Tibial nerve (tissue), 4 donors: Measurements from ENCODE around the gene PLSCR3. TPM values are rescaled to one million over a fixed set of nuclear protein-coding genes. Genes with fewer than 3 reads are reported as not detected.

ENCODE experiments used
- DNase-seq, 2 donors: peaks; one replicate each; pipeline ENCODE4 v3.0.0-alpha.2; 2019; ENCODE audit warnings: low spot score in 2 of 2
- H3K27ac ChIP-seq, 4 donors: fragments of 200-600 bp; sonication (generic) in 3 of 4; one replicate each; pipeline ENCODE4 v1.5.1; 2017 to 2019; ENCODE audit warnings: mild to moderate bottlenecking in 1 of 4
- H3K27me3 ChIP-seq, 2 donors: fragments of 200-600 bp; sonication (generic) in 1 of 2; one replicate each; pipeline versions ENCODE4 v1.5.1 to v1.6.0; 2017 to 2019
- H3K36me3 ChIP-seq, 3 donors: fragments of 200-600 bp; sonication (generic); one replicate each; pipeline ENCODE4 v1.5.1; 2018 to 2019
- H3K4me1 ChIP-seq, 4 donors: fragments of 200-600 bp; sonication (generic) in 3 of 4; one replicate each; pipeline ENCODE4 v1.5.1; 2017 to 2019
- H3K4me3 ChIP-seq, 4 donors: fragments of 200-600 bp; sonication (generic) in 3 of 4; one replicate each; pipeline ENCODE4 v1.5.1; 2017 to 2019; ENCODE audit warnings: mild to moderate bottlenecking in 1 of 4, moderate library complexity in 1 of 4
- H3K9me3 ChIP-seq, 4 donors: fragments of 200-600 bp; sonication (generic) in 3 of 4; one replicate each; pipeline ENCODE4 v1.5.1; 2017 to 2019
- EP300 ChIP-seq, 2 donors: sonication (generic); formaldehyde crosslinking; IDR thresholded peaks; one replicate each; pipeline ENCODE4 v1.6.1; 2017; ENCODE audit warnings: antibody characterized with exemption in 2 of 2, mild to moderate bottlenecking in 1 of 2
- POLR2A ChIP-seq, 2 donors: fragments of 450-650 bp; IDR thresholded peaks; one replicate each; pipeline ENCODE4 v1.6.1; 2017; ENCODE audit warnings: antibody characterized with exemption in 2 of 2, mild to moderate bottlenecking in 2 of 2, moderate library complexity in 2 of 2
- WGBS, 2 donors: methylation state at CpG; one replicate each; pipeline ENCODE4 v1.1.5; 2018; 5-methylcytosine and 5-hydroxymethylcytosine counted together
- total RNA-seq, 4 donors: library from RNA; depleted of rRNA; stranded (reverse); fragments of >200 nt; gene quantifications; one replicate each; pipeline ENCODE4 v1.1.0, GENCODE V29; 2016
- TF ChIP-seq, protein P1 (sequence below), 5 experiments: fragments of 200-600 bp in 3 of 5; fragments of 450-650 bp in 2 of 5; sonication (generic) in 3 of 5; IDR thresholded peaks; one replicate each; pipeline ENCODE4 v1.5.1; 2016 to 2019; ENCODE audit warnings: antibody characterized with exemption in 5 of 5, mild to moderate bottlenecking in 3 of 5, moderate library complexity in 2 of 5

PLSCR3 gene
- total RNA-seq, 4 donors from 2014 or later: 28.7 to 55.5 (median 42.9) TPM

DNA sequence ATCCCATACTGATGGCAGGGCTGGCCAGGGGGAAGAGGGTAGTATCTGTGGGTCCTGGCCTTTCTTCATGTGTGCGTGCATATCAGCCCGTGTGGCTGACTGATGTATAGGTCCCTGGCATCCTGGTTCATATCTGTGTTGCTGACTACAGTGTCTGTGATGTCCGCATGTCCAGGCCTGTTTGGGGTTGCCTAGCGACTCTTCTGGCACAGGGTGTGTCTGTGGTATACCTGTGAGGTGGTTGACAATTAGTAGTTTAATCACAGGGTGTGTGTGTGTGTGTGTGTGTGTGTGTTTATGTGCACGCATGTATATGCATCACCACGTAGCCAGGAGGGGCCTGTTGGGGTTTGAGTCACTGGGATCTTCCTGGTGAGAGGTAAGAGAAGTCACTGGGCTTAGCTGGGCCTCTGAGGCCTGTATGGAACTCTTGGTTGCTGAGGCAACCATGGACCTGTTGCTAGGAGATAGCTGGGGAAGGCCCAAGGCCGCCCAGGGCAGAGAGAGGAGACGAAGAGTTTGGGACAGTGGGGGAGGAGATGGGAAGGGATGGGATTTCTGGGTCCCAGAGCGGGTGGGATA is 40.0 kb downstream of the PLSCR3 start:
- peak overlapping the region in 2 of 4 donors; percentile 71 to 95 for H3K4me3 ChIP-seq
- DNase-seq: no peak
- H3K27me3 ChIP-seq: no peaks in the 10 kb centered on the region
- TF ChIP-seq POLR2A (IDR thresholded peaks at IDR 0.05): no peak
- TF ChIP-seq EP300 (IDR thresholded peaks at IDR 0.05): no peak
- TF ChIP-seq, protein P1, sequence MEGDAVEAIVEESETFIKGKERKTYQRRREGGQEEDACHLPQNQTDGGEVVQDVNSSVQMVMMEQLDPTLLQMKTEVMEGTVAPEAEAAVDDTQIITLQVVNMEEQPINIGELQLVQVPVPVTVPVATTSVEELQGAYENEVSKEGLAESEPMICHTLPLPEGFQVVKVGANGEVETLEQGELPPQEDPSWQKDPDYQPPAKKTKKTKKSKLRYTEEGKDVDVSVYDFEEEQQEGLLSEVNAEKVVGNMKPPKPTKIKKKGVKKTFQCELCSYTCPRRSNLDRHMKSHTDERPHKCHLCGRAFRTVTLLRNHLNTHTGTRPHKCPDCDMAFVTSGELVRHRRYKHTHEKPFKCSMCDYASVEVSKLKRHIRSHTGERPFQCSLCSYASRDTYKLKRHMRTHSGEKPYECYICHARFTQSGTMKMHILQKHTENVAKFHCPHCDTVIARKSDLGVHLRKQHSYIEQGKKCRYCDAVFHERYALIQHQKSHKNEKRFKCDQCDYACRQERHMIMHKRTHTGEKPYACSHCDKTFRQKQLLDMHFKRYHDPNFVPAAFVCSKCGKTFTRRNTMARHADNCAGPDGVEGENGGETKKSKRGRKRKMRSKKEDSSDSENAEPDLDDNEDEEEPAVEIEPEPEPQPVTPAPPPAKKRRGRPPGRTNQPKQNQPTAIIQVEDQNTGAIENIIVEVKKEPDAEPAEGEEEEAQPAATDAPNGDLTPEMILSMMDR (IDR thresholded peaks at IDR 0.05): no peak
- peak overlapping the region; percentile 91 to 100 (median 96) for H3K27ac ChIP-seq
- H3K36me3 ChIP-seq: no peaks in the 10 kb centered on the region
- H3K9me3 ChIP-seq: no peaks in the 10 kb centered on the region
- WGBS, 2 donors: 66 to 68% methylated on average over 9 of the region's 9 CpGs
- H3K4me1 ChIP-seq: peaks cover 0 to 68% (median 39%) of the 10 kb centered on the region in 4 donors

DNA sequence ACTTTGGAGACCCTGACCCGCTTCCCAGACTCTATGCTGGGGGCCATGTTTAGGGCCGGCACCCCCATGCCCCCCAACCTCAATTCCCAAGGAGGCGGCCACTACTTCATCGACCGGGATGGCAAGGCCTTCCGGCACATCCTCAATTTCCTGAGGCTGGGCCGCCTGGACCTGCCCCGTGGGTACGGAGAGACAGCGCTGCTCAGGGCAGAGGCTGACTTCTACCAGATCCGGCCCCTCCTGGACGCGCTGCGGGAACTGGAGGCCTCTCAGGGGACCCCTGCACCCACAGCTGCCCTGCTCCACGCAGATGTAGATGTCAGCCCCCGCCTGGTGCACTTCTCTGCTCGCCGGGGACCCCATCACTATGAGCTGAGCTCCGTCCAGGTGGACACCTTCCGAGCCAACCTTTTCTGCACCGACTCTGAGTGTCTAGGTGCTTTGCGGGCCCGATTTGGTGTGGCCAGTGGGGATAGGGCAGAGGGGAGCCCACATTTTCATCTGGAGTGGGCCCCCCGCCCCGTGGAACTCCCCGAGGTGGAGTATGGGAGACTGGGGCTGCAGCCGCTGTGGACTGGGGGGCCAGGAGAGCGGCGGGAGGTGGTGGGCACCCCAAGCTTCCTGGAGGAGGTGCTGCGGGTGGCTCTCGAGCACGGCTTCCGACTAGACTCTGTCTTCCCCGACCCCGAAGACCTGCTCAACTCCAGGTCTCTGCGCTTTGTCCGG is 41.3 kb downstream of the PLSCR3 start:
- Histone ChIP-seq H3K27me3 (no peaks in the 10 kb centered on the region), H3K36me3 (no peaks in the 10 kb centered on the region), H3K27ac (peak overlapping the region; percentile 91 to 100 (median 96)), H3K4me1 (peaks cover 0 to 81% (median 48%) of the 10 kb centered on the region in 4 donors), H3K9me3 (no peaks in the 10 kb centered on the region), H3K4me3 (peak overlapping the region; percentile 71 to 95 (median 76))
- WGBS, 2 donors: 75 to 78% methylated on average over 37 of the region's 37 CpGs
- TF ChIP-seq, protein P1 (IDR thresholded peaks at IDR 0.05): no peak
- TF ChIP-seq EP300 (IDR thresholded peaks at IDR 0.05) (no peak), POLR2A (IDR thresholded peaks at IDR 0.05) (no peak)
- no peak for DNase-seq

DNA sequence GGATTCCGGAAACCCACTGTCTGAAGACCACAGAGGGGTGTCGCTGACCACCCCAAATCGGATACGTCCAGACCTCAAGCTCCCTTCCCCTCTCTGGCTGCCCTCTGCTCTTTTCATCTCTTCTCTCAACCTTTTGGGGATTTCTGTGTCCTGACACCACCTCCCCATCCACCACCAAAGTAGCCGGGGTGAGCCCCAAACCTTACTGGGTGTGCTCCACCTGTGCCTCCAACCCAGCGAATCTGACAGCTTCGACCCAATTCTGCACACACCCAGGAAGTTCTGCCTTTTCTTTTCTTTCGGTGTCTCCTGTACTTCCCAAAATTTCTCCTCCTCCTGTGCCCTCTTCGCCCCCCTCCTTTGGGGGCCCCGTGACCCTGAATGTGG is 41.8 kb downstream of the PLSCR3 start:
- H3K9me3 ChIP-seq: no peaks in the 10 kb centered on the region
- no peaks in the 10 kb centered on the region for H3K27me3 ChIP-seq
- peak overlapping the region; percentile 71 to 95 (median 76) for H3K4me3 ChIP-seq
- WGBS, 2 donors: 20 to 24% methylated on average over 10 of the region's 10 CpGs
- peak overlapping the region; percentile 91 to 100 (median 96) for H3K27ac ChIP-seq
- no peaks in the 10 kb centered on the region for H3K36me3 ChIP-seq
- peaks cover 0 to 82% (median 47%) of the 10 kb centered on the region in 4 donors for H3K4me1 ChIP-seq
- no peak for DNase-seq
- TF ChIP-seq, protein P1 (IDR thresholded peaks at IDR 0.05): peak in 2 of 5 experiments; percentile 27 to 41
- no peak for TF ChIP-seq EP300 (IDR thresholded peaks at IDR 0.05)

DNA sequence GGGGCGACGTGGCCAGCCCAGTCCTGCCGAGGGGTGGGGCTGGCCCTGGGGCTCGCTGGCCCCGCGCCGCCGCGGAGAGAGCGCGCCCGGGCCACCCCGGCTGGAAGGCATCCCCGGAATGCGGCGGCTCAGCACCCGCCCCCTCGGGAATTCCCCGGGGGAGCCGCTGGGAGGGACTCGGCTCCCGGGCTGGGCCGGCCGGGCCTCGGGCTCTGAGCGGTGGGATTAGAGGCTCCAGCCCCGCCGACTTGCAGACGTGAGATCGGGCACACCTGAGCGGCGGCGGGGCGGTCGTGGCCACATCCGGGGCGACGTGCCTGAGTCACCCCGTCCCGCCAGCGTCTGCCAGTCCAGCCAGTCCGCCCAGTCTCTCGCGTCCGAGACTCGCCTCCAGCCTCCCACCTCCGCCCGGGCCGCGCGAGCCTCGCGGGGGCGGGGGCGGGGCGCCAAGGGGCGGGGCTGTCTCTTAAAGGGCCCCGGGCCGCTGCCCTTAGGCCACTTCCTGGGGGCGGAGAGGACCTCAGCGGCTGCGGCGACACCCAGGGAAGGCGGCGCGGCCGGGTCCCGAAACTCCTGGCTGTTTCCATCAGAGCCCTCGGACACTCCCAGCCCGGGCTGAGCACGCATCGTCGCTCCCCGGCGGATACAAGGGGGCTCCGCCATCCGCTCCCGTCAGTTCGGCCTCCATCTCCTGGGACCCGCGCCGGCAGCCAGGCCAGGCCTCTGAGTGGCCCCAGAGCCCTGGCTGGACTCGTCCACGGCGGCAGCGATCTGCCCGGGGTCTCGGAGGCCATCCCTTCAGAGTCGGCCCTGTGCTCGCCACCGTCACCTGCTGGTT is 42.4 kb downstream of the PLSCR3 start, which contains the start of gene KCTD11:
Gene KCTD11 (plus strand): TSS at position 498 of the 838 bp plus-strand sequence.
- no peaks in the 10 kb centered on the region for H3K27me3 ChIP-seq
- 1% methylated on average over 39 to 49 of the region's 91 CpGs for WGBS, 2 donors
- H3K4me1 ChIP-seq: peaks cover 0 to 79% (median 44%) of the 10 kb centered on the region in 4 donors
- peak; percentile 85 to 88 for DNase-seq
- H3K4me3 ChIP-seq: peak within 1 kb of the TSS; percentile 71 to 95 (median 76)
- no peaks in the 10 kb centered on the region for H3K9me3 ChIP-seq
- peak within 1 kb of the TSS; percentile 91 to 100 (median 96) for H3K27ac ChIP-seq
- TF ChIP-seq, protein P1 (IDR thresholded peaks at IDR 0.05): peak in 3 of 5 experiments; percentile 29 to 61 (median 56)
- TF ChIP-seq POLR2A (IDR thresholded peaks at IDR 0.05): peak; percentile 2 to 49
- TF ChIP-seq EP300 (IDR thresholded peaks at IDR 0.05): peak in 1 of 2 donors; percentile 76
- H3K36me3 ChIP-seq: no peaks in the 10 kb centered on the region
